Endothelial cell (in vitro differentiated cells): ENCODE measurements around the gene EFEMP2. TPM values are rescaled to one million over a fixed set of nuclear protein-coding genes. Genes with fewer than 3 reads are reported as not detected.

Experiments used
- DNase-seq: peaks from one replicate; pipeline ENCODE4 v3.0.0; 2021; ENCODE audit warnings: low spot score
- H3K27ac Mint-ChIP-seq: one replicate; pipeline ENCODE4 v1.8.0; 2021; ENCODE audit warnings: mixed read lengths, inconsistent platforms; ENCODE audit not compliant: unreplicated experiment
- H3K27me3 Mint-ChIP-seq: one replicate; pipeline ENCODE4 v1.8.0; 2021; ENCODE audit warnings: mild to moderate bottlenecking, moderate library complexity, mixed read lengths, inconsistent platforms; ENCODE audit not compliant: unreplicated experiment
- H3K36me3 Mint-ChIP-seq: one replicate; pipeline ENCODE4 v1.8.0; 2021; ENCODE audit warnings: mild to moderate bottlenecking, low read depth, mixed read lengths, inconsistent platforms; ENCODE audit not compliant: unreplicated experiment
- H3K4me1 Mint-ChIP-seq: one replicate; pipeline ENCODE4 v1.8.0; 2021; ENCODE audit warnings: mild to moderate bottlenecking, mixed read lengths, inconsistent platforms; ENCODE audit not compliant: unreplicated experiment
- H3K4me3 Mint-ChIP-seq: one replicate; pipeline ENCODE4 v1.8.0; 2021; ENCODE audit warnings: mild to moderate bottlenecking, mixed read lengths, inconsistent platforms; ENCODE audit not compliant: unreplicated experiment
- H3K9me3 Mint-ChIP-seq: one replicate; pipeline ENCODE4 v1.8.0; 2021; ENCODE audit warnings: mixed read lengths, inconsistent platforms; ENCODE audit not compliant: unreplicated experiment
- total RNA-seq: library from RNA; stranded (reverse); fragmentation: NEBNext Ultra II Directional; extraction: Animal tissue kit (Norgen Biotek cat#: 25700); gene quantifications from one replicate; pipeline ENCODE4 v1.2.1, GENCODE V29; 2021; ENCODE audit not compliant: unreplicated experiment
- TF ChIP-seq, protein P1 (sequence below): fragments of 200-600 bp; sonication (generic); IDR thresholded peaks from one replicate; pipeline ENCODE4 v1.5.0; 2021; ENCODE audit warnings: antibody characterized with exemption; ENCODE audit not compliant: unreplicated experiment

Gene EFEMP2
- total RNA-seq, 1 donor from 2014 or later, result 248 TPM

DNA sequence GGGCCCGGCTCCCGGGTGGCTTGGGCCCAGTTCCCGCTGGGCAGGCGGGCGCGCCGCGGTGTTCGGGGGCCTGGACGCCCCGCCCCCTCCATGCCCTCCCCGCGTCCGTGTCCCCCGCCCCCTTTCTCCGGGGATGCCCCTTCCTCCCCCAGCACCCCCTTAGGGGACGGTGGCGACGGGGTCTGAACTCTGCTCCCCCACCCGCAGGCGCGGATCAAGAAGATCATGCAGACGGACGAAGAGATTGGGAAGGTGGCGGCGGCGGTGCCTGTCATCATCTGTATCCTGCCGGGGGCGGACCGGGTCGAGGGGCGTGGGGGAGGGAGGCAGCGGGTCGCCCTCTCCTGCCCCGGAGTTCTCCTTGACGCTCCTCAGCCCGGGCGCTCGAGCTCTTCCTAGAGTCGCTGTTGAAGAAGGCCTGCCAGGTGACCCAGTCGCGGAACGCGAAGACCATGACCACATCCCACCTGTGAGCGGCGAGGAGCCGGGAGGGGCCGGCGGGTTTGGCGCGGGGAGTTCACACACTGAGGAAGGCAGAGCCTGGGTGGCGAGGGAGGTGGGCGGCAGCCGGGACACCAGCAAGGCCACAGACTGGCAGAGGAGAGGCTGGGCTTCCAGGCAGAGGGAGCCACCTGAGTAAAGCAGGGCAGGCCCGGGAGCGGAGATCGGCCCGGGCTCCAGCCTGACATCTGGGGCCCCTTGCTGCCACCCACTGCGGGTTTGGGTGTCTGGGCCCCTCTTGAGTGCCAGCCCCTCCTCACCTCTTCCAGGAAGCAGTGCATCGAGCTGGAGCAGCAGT lies 47.2 kb upstream of the EFEMP2 start:
- DNase-seq, result peak; percentile 46
- no peaks in the 10 kb centered on the region for H3K9me3 Mint-ChIP-seq
- peaks cover 10% of the 10 kb centered on the region for H3K36me3 Mint-ChIP-seq
- peaks cover 9% of the 10 kb centered on the region for H3K4me1 Mint-ChIP-seq
- no peak overlapping the region for H3K27ac Mint-ChIP-seq
- TF ChIP-seq, protein P1, sequence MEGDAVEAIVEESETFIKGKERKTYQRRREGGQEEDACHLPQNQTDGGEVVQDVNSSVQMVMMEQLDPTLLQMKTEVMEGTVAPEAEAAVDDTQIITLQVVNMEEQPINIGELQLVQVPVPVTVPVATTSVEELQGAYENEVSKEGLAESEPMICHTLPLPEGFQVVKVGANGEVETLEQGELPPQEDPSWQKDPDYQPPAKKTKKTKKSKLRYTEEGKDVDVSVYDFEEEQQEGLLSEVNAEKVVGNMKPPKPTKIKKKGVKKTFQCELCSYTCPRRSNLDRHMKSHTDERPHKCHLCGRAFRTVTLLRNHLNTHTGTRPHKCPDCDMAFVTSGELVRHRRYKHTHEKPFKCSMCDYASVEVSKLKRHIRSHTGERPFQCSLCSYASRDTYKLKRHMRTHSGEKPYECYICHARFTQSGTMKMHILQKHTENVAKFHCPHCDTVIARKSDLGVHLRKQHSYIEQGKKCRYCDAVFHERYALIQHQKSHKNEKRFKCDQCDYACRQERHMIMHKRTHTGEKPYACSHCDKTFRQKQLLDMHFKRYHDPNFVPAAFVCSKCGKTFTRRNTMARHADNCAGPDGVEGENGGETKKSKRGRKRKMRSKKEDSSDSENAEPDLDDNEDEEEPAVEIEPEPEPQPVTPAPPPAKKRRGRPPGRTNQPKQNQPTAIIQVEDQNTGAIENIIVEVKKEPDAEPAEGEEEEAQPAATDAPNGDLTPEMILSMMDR, result no peak
- H3K4me3 Mint-ChIP-seq, result peak overlapping the region; percentile 90
- H3K27me3 Mint-ChIP-seq, result peaks cover 7% of the 10 kb centered on the region

DNA sequence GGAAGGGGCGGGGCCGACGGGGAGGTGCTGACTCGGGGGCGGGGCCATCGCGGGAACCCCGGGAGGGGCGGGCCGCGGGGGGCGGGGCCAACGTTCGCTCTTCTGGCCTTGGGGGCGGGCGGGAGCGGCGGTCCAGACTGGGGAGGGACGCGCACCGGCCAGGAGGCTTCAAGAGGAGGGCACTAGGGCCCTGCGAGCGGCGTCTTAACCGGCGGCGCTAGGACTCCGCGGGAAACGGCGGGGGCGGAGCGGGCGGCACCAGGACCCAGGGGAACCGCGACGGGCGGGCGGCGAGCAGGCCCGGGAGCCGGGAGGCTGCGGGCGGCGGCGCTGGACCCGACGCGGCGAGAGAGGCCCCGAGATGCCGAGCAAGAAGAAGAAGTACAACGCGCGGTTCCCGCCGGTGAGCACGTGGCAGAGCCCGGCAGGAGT lies 46.6 kb upstream of the EFEMP2 start, which contains the start of gene DRAP1:
TSS of gene DRAP1 (plus strand) at position 286 of the 432 bp plus-strand sequence. CDS start at position 362, 76 bp downstream.
- TF ChIP-seq, protein P1, result no peak
- H3K9me3 Mint-ChIP-seq, result no peaks in the 10 kb centered on the region
- peaks cover 9% of the 10 kb centered on the region for H3K4me1 Mint-ChIP-seq
- peak within 1 kb of the TSS; percentile 72 for H3K27ac Mint-ChIP-seq
- H3K27me3 Mint-ChIP-seq, result peaks cover 7% of the 10 kb centered on the region
- DNase-seq, result peak; percentile 100
- peak within 1 kb of the TSS; percentile 92 for H3K4me3 Mint-ChIP-seq
- H3K36me3 Mint-ChIP-seq, result peaks cover 13% of the 10 kb centered on the region

DNA sequence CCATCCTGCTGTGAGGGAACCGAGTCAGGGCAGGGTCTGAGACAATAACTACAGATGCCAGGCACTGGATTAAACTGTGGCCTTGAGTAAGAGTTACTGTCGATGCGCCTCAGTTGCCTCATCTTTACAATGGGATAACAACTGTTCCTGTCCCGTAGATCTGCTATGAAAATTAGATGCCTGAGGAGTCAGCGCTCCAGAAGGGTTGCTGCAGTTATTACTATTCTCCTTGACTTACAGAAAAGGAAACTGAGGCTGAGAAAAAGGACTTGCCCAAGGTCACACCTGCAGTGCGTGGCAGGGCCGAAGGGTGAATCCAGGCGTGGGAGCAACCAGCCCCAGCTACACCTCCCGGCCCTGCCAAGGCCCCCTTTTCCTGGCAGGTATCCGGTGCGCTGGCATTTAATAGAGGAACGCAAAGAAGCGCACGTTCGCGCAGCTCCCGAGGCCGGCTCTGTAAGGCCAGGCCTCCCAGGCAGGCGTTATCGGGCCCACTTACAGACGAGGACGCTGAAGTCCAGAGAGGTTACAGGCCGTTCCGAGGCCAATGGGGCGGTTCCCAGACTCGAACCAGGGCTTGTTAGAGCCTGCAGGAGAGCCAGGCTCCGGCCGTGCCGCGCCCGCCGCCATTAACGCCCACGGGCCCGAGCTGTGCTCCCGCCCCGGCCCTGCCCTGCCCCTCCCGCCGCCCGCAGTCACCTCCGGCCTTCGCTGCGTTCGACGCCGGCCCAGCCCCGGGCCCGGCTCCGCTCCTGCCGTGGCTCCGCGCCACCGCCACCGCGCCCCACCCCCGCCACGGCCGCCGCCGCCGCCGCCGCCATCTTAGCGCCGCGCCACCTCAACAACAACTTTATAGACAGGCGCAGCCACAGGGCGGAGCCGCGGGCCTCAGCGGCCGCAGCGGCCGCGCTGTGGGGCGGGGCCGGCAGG lies 45.9 kb upstream of the EFEMP2 start, which contains the start of gene C11orf68:
TSS of gene C11orf68 (minus strand) at position 852 of the 930 bp plus-strand sequence. CDS start at position 821, 31 bp downstream.
- peaks cover 13% of the 10 kb centered on the region for H3K36me3 Mint-ChIP-seq
- H3K4me1 Mint-ChIP-seq, result peaks cover 9% of the 10 kb centered on the region
- peak within 1 kb of the TSS; percentile 72 for H3K27ac Mint-ChIP-seq
- no peaks in the 10 kb centered on the region for H3K9me3 Mint-ChIP-seq
- TF ChIP-seq, protein P1, result no peak
- H3K4me3 Mint-ChIP-seq, result peak within 1 kb of the TSS; percentile 92
- no peak for DNase-seq
- peaks cover 7% of the 10 kb centered on the region for H3K27me3 Mint-ChIP-seq

DNA sequence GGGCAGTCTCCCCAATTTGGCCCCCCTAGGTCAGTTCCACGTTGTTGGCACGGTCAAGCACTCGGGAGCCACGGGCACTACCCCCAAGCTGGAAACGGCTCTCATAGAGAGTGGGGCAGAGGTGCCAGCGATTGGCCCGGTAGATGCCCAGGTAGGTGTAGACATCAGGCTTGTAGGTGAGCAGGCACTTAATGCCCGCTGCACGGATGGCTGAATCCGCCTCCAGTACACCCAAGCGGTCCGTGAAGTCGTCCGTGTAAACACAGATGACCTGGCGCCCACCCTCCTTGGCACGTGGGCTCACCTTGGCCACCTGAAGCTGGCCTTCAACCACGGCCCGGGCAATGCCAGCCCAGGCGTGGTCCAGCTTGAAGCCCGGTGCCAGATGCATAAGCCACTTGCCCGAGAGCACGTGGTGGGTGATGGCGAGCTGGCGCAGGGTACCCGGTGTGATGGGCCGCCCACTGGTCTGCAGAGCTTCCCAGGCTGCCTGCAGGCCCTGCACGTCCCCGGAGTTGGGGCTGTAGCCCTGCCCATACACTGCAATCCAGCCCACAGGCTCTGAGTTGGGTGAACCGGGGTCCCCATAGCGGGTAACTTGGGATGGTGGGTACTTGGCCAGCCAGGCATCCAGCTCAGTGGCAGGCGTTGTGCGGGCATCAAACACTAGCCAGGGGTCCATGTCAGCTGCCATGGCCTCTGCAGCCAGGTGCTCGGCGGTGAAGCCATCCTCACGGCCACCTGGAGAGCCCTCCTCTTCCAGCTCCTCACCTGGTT lies 45.0 kb upstream of the EFEMP2 start:
- DNase-seq, result no peak

More for the DNA sequence above, 45.0 kb upstream of the EFEMP2 start:
- TF ChIP-seq, protein P1, result no peak
- H3K27ac Mint-ChIP-seq, result no peak overlapping the region
- H3K36me3 Mint-ChIP-seq, result peaks cover 11% of the 10 kb centered on the region
- H3K4me1 Mint-ChIP-seq, result peaks cover 9% of the 10 kb centered on the region
- no peaks in the 10 kb centered on the region for H3K9me3 Mint-ChIP-seq
- peaks cover 7% of the 10 kb centered on the region for H3K27me3 Mint-ChIP-seq
- H3K4me3 Mint-ChIP-seq, result peak overlapping the region; percentile 92
